ENCODE measurements around the gene FOXP4. TPM values are rescaled to one million over a fixed set of nuclear protein-coding genes. Genes with fewer than 3 reads are reported as not detected.

Gene FOXP4
- total RNA-seq, 1 experiment from 2014 or later = 2.3 TPM

DNA sequence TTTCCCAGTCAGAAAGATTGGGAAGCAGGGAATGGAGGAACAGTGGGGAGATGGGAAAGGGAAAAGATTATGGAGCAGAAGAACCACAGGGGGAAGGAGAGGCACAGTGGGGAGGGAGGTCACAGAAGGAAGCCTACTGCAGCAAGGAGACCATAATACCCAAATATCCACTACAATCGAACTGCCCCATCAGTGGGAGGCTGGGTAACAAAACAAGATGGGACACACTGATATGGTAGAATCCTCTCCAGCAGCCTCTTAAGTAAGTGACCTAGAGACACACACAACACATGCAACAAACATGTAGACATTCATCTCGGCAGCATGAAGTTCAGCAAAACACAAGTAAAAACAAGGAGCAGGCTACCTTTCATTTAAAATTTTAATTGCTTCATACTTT lies 4.8 kb upstream of the FOXP4 start:
- DNase-seq (ENCODE audit: low spot score) = no peak
- in situ Hi-C loops (cut with HindIII; ENCODE audit: low sequenced_read_pairs) = no loop called here

DNA sequence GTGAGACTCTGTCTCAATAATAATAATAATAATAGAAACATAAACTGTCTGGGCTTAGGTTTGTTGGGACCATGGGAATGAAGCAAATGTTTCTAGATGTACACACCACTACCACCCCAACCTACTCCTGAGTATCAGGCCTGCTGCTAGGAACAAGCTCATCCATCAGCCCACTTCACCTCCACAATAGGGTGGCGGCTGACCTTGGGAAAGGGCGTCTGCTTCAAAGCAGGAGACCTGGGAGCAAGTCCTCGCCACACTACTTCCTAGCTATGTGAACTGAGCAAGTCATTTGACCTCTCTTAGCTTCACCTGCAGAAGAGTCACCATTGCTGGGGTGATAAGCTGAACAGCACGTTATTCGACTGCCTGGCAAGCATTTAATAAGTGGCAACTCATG lies 3.1 kb upstream of the FOXP4 start:
- DNase-seq (ENCODE audit: low spot score) = no peak
- in situ Hi-C loops (cut with HindIII; ENCODE audit: low sequenced_read_pairs) = no loop called here

- in situ Hi-C loops (cut with HindIII; ENCODE audit: low sequenced_read_pairs) = no loop called here
- DNase-seq (ENCODE audit: low spot score) = no peak
These were observed 906 bp upstream of the FOXP4 start for GRCh38 chr6:41545247-41545702.

DNA sequence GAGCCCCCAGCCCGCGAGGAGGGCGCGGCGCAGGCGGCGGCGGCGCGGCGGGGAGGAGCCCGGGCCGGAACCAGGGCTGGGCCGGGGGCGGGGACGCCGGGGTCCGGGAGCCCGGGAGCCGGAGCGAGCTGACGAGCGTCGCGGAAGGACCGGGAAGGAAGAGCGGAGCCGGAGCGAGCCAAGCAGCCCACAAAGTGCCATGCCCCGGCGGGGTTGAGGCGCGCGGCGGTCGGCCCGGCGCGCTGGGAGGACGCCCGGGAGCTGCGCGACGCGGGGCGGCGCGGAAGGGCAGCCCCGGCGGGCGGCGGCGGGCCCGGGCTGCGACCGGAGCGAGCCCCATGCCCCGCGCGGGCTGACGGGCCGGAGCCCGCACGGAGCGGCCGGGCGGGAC lies 289 bp downstream of the FOXP4 start:
- in situ Hi-C loops (cut with HindIII; ENCODE audit: low sequenced_read_pairs) = no loop called here
- DNase-seq (ENCODE audit: low spot score) = no peak

DNA sequence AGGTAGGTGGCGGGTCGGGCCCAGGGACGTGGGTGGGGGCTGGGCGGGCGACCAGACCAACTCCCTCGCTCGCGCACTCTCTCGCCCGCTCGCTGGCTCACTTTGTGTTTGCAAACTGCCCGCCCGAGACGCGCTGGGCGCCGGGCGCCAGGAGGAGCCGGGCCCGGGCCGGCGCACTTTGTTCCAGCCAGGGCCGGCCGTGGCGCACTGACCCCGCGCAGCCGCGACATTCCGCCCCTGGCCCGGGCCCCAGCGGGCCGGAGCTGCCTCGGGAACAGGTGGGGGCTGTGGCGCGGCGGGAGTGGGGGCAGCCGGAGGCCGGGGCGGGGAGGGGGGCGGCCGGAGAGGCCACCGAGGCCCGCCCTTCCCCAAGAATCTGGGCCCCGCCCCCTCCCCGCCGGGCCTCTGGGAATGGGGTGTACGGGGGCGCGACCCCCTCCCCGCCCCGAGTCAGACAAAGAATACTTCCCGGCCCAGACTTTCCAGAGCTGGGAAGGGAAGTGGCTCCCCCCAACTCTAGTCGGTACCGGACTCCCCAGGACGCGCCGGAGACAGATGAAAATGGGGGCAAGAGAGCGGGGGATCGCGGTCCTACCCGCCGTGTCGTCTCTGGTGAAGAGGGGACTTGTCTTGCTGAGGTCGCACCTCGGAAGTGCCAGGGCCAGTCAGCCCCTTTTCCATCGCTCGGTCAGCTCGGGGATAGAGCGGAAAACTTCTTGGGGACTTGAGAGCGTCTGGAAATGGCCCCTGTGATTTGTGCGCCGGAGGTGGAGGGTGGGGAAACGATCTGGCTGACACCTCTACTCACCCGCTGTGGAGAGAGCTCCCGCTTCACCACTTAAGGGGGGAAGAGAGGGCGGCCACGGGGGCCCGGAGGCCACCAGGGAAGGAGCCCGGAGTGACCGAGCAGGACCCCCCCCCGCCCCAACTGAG lies 951 bp downstream of the FOXP4 start:
- peak; percentile 21 for DNase-seq (ENCODE audit: low spot score)
- in situ Hi-C loops (cut with HindIII; ENCODE audit: low sequenced_read_pairs) = no loop called here

DNA sequence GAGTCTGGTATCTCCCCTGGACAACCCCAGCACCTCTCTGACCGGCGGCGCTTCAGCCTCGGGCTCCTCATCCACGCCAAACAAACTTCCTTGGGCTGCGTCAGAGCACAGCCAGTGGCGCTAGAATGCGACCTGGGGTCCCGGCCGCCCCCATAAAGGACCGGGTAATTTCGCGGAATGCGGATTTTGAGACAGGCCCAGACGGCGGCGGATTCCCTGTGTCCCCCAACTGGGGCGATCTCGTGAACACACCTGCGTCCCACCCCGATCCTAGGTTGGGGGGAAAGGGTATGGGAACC lies 1.6 kb downstream of the FOXP4 start:
- in situ Hi-C loops (cut with HindIII; ENCODE audit: low sequenced_read_pairs) = no loop called here
- DNase-seq (ENCODE audit: low spot score) = no peak

DNA sequence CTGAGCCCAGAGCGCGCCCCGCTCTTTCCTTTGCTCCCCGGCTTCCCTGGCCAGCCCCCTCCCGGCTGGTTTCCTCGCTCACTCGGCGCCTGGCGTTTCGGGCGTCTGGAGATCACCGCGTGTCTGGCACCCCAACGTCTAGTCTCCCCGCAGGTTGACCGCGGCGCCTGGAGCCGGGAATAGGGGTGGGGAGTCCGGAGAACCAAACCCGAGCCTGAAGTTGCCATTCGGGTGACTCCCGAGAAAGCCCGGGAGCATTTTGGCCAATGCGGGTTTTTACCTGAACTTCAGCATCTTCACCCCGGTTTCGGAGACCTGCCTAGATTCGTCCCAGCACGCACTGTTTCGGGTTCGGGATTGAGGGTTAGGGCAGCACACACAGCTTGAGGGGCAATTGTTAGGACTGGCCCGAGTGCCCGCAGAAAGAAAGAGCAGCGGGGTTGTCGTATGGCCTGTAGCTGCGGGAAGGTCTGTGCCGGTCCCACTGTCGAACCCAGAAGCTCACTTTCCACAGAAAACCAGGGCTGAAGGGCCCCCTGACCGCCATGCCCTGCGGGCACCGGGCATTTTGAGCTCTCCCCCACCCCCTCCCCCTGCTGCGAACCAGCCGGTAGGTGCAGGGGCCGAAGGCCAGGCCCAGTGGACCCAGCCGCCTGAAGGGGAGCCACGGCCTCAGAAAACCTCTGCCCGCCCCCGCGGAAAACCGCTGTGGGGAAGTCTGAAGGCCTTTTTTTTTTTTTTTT lies 2.1 kb downstream of the FOXP4 start:
- in situ Hi-C loops (cut with HindIII; ENCODE audit: low sequenced_read_pairs) = no loop called here
- DNase-seq (ENCODE audit: low spot score) = no peak

- no peak for DNase-seq (ENCODE audit: low spot score)
These were observed 2.9 kb downstream of the FOXP4 start for GRCh38 chr6:41548841-41549642.

DNA sequence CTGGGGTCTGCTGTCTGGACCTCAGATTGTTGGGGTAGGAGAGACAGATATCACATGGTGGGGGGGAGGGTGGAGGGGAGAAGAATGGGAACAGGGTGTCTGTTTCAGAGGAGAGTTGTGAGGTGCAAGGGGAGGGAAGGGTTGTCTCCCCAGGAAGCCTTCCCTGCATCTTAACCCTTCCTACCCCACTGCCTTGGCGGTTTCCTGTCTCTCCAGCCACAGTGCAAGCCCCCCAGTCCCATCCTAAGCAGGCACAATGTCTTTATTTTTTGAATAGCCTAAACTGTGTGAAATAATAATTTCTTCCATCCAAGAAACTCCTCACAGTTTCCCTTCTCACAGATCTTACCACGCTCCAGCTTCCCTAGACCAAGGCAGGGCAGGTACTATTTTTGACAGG lies 3.5 kb downstream of the FOXP4 start:
- in situ Hi-C loops (cut with HindIII; ENCODE audit: low sequenced_read_pairs) = no loop called here
- DNase-seq (ENCODE audit: low spot score) = no peak

More at GRCh38 chr6:41548841-41549642, 2.9 kb downstream of the FOXP4 start:
- in situ Hi-C loops (cut with HindIII; ENCODE audit: low sequenced_read_pairs) = no loop called here

GRCh38 chr6:41551086-41551700 lies 5.0 kb downstream of the FOXP4 start:
- no peak for DNase-seq (ENCODE audit: low spot score)
- in situ Hi-C loops (cut with HindIII; ENCODE audit: low sequenced_read_pairs) = no loop called here

DNA sequence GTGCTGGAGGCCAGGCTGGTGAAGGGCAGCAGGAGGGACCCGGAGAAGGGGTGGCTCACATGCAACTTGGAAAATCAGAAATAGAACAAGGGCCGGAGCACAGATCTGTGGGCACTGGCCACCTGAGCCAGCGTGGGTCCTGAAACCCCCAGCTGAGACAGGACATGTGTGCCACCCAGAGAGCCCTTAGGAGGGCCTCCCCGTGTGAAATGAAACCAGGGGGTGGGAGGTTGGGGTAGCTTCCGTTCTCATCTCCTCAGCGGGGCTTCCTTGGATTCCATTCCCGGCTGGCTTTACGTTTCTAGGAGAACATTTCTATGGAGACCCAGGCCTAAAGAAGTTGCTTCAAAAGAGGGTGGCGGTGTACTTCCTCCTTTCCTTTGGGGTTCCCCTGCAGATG lies 5.7 kb downstream of the FOXP4 start:
- DNase-seq (ENCODE audit: low spot score) = no peak
- in situ Hi-C loops (cut with HindIII; ENCODE audit: low sequenced_read_pairs) = no loop called here

- DNase-seq (ENCODE audit: low spot score) = no peak
- in situ Hi-C loops (cut with HindIII; ENCODE audit: low sequenced_read_pairs) = no loop called here
These were observed 6.5 kb downstream of the FOXP4 start for GRCh38 chr6:41552723-41553122.

GRCh38 chr6:41553405-41553999 lies 7.3 kb downstream of the FOXP4 start:
- in situ Hi-C loops (cut with HindIII; ENCODE audit: low sequenced_read_pairs) = no loop called here
- DNase-seq (ENCODE audit: low spot score) = no peak

DNA sequence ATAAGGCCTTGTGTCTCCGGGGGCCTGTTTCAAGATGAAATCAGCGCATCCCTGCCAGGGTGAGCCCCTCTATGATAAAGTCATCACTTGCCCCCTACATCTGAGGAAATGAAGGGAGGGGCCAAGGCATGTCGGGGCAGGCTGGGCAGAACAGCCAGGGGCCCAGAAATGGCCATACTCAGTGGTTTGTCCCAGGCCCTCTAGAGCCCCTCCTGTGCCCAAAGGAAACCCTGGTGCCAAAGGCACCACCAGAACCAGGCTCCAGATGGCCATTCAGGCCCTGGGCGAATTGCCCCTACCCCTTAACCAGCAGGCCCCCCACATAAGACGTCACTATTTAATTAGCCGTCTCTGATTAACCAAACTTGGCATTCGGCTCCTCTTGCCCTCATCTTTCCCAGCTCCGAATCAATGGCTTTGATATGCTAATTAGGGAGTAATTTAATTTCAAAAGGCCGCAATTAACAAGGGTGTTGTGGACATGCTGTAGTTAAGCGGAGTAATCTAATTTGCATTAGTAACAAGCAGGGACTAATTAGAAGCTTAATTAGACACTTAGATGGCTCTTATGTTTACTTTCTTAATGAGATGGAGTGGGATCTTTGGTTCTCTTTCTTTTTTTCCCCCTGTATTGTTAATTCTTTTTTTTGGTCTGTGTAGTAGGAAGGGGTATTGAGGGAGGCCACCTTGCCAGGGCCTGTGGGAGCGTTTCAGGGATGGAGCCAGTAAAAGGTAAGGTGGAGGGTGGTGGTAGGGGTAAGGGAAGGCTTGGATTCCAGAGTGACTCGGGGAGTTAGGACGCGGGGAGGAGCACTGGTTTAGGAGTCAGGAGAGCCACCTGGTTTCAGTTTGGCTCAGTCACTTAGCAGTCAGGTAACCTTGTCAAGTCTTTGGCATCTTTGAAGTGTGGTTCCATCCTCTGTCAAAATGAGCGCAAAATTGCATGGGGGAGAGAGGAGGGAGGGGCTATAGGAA lies 9.4 kb downstream of the FOXP4 start:
- in situ Hi-C loops (cut with HindIII; ENCODE audit: low sequenced_read_pairs) = no loop called here
- DNase-seq (ENCODE audit: low spot score) = no peak

DNA sequence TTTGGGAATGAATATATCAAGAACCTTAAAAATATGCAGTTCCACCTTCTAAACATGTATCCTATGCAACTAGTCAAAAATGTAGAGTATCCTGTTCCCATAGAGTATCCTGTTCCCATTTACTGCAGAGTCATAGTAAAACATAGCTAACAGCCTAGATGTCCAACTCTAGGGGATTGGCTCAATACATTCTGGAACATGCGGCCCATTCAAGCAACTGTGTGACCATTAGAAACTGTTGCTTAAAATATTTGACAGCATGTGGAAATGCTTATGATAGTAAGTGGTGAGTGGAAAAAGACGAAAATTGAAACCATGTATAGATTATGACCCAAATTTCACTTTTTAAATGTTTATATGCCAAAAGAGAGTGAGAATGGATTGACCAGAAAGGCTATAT lies 11.2 kb downstream of the FOXP4 start:
- DNase-seq (ENCODE audit: low spot score) = no peak
- in situ Hi-C loops (cut with HindIII; ENCODE audit: low sequenced_read_pairs) = no loop called here

DNA sequence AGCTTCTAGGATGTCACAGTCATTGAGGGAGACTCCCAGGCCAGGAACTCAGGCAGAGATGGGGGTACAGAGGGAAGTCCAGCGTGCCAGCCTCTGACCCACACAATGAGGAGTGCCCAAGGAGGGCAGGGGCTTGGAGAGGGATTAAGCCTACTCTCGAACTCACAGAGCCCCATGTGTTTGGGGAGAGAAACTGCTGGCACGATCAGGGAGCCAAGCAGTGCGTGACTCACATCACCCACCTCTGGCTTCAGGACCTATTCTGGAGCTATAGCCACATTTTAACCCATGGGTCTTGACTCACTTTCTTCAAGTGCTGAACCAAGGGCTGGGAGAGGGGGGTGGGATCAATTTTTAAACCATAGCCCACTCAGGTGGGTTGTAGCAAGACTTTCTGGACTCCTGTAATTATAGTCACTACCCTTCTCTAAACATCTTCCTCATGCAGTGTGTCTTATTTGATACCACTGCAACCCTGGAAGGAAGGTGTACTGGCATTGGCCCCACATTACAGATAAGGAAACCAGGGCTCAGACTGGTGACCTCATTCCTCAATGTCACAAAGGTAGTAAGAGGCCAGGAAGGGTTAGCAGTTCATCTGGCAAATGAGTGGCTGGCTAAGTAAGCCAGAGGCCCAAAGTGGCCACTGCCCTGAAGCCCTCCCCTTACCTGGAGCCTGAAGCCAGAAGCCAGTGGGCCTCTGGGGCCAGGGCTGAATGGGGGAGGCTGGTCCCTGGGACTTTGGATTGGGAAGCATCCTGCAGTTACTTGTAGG lies 12.0 kb downstream of the FOXP4 start:
- in situ Hi-C loops (cut with HindIII; ENCODE audit: low sequenced_read_pairs) = no loop called here
- no peak for DNase-seq (ENCODE audit: low spot score)

Data from G401 (cell line).